NK-92 (cell line): Measurements from ENCODE around the gene SERPINA12.

Experiments
- DNase-seq: peaks from one replicate; lab custom pipeline; 2025; ENCODE audit not compliant: unreplicated experiment; lab: John Stamatoyannopoulos, UW

Gene SERPINA12

GRCh38 chr14:94441531-94442205 is 67.6 kb downstream of the SERPINA12 start:
- no peak for DNase-seq

- no peak for DNase-seq
Observed at GRCh38 chr14:94441130-94441529, 68.1 kb downstream of the SERPINA12 start.

DNA sequence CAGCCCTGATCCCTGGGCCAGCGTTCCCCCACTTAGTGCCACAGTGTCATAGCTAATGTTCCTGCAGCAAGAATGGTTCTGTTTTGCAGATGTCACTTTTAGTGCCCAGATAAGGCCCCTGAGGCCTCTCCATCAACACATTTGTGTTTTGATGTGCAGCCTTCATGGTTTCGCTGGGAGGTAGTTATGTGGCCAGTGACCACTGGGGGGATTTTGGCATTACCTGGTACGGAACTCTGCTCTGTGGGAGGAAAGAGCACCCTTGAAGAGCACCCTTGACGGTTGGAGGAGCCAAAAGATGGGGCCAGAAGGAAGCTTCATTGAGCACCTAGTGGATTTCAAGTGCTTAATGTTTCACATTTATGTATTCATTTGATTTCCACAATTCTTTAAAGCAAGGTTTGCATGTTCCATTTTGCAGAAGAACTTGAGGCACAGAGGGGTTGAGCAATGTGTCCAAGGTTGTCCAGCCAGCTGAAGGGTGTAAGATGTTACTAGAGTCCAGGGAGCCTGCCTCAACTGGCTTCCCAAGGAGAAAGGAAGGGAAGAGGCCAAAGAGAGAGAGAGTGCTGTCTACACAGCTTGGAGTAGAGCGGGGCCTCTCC is 69.7 kb downstream of the SERPINA12 start:
- DNase-seq = no peak
